Measurements from ENCODE around the gene ZNF865.

ZNF865 gene

GRCh38 chr19:55658846-55659459 lies 53.5 kb downstream of the ZNF865 start:
- no peak for DNase-seq (ENCODE audit: low read depth, low spot score)

- no peak for DNase-seq (ENCODE audit: low read depth, low spot score)
Observed at GRCh38 chr19:55659822-55660221, 54.4 kb downstream of the ZNF865 start.

- no peak for DNase-seq (ENCODE audit: low read depth, low spot score)
Observed at GRCh38 chr19:55660404-55660803, 55.0 kb downstream of the ZNF865 start.

- no peak for DNase-seq (ENCODE audit: low read depth, low spot score)
Observed at GRCh38 chr19:55660991-55661390, 55.5 kb downstream of the ZNF865 start.

- no peak for DNase-seq (ENCODE audit: low read depth, low spot score)
Observed at GRCh38 chr19:55661826-55662225, 56.4 kb downstream of the ZNF865 start.

GRCh38 chr19:55663846-55664536 lies 58.5 kb downstream of the ZNF865 start:
- no peak for DNase-seq (ENCODE audit: low read depth, low spot score)

- no peak for DNase-seq (ENCODE audit: low read depth, low spot score)
Observed at GRCh38 chr19:55666343-55667005, 61.0 kb downstream of the ZNF865 start.
